NCI-H2196 (cell line): ENCODE measurements around the gene RAB41.
"Not testable (repeated sequence)": the region's sequence is repeated elsewhere in the genome, so short reads cannot be mapped to it uniquely, and the experiment has no call there.

Experiments
- DNase-seq: peaks from one replicate; lab custom pipeline; 2025; ENCODE audit not compliant: unreplicated experiment; lab: John Stamatoyannopoulos, UW

The RAB41 gene

DNA sequence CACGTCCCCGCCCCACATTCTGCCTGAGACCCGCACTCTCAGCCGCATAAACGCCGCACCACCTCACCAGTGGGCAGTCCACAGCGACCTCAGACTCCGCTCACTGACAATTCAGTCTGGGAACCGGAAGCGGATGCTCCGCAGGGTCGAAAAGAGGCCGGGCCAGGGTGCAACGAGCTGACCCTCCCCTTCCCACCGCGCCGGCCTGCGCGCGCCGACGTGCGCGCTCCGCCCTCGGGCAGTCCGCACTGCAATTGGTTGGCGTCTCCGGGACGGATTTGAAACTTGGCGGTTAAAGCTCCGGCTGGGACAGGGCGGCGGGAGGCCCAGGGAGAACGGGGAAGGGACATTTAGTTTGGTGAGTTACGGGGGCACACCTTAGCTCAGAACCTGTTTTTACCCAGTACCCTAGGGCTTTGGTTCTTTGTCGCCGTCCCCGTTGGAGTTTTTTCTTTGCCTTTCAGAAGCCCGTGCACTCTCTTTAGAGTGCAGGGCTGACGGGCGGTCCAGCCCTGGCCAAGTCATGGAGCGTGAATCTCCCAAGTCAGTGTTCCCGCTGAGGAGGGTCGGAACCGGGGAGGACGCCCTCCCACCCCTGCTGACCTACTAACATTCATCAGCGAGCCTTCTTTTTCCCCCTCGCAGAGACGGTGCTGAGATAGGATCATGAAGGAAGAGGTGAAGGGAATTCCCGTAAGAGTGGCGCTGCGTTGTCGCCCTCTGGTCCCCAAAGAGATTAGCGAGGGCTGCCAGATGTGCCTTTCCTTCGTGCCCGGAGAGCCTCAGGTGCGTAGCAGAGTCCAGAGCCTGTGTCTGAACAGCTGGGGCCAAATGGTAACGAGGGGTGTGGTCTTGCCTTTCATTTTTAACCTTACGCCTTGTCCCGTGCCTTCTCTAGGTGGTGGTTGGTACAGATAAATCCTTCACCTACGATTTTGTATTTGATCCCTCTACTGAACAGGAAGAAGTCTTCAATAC is 8.1 kb downstream of the RAB41 start, which contains the start of the genes KIF4A and PDZD11:
Gene KIF4A, plus strand, starts transcription at position 312 of the 978 bp plus-strand sequence. Its CDS starts 355 bp downstream, at position 667.
Gene PDZD11, minus strand, starts transcription at position 135 of the 978 bp plus-strand sequence. CDS start 586 bp downstream, outside the sequence.
- DNase-seq: peak; percentile 78

DNA sequence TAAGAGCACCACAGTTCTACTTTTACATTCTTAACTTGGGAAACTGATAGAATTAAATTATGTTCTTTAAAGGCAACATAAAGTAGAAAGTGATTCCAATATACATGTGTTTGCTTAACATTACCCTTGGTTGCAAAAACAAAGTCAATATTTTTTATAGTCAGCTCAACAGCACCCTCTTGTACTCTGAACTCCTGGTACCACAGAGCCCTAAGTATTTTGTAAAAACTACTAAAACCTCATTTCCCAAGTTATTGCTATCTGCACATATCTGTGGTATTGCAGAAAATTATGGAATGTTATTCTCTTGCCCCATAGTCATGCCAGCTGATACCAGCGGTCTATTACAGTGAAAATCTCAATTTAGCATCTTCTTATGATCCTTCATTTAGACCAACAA is 10.8 kb downstream of the RAB41 start:
- no peak for DNase-seq

DNA sequence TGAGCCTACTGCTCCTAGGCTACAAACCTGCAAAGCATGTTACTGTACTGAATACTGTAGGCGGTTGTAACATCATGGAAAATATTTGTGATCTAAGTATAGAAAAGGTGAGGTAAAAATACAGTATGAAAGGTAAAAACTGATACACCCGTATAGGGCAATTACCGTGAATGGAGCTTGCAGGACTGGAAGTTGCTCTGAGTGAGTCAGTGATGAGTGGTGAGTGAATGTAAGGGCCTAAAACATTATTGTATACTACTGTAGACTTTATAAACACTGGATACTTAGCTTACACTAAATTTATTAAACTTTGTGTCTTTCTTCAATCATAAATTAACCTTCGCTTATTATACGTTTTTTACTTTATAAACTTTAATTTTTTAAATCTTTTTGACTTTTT is 11.6 kb downstream of the RAB41 start:
- DNase-seq: no peak

DNA sequence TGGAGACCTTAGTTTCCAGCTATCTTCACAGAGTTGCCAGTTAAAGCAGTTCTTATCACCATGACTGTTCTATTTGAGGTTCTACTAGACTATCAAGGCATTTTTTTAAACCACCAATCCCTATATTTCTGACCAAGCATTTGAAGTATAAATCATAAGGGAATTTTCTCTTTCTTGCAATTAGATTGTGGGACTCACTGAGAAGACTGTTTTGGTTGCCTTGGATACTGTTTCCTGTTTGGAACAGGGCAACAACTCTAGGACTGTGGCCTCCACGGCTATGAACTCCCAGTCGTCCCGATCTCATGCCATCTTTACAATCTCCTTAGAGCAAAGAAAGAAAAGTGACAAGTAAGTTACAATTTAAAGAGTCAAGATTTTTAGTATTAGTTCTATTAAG is 19.7 kb downstream of the RAB41 start:
- DNase-seq: no peak

DNA sequence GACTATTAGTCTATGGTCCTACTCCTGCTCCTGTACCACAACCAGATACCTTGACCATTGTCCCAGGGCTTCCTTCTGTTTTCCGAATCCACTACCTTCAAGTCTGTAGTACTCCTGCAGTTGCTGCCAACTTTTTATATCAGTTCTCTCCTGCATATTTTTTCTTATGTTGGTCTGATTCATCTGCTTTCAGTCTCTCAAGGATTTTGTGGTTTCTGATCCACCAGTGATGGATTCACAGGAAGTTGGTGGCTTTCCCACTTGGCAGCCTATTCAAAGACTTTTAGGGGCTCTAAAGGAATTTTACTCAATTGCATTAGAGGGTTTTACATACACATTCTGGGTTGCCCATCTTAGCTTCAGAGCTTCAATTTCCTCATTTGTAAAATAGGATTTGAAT is 31.5 kb downstream of the RAB41 start:
- DNase-seq: no peak

DNA sequence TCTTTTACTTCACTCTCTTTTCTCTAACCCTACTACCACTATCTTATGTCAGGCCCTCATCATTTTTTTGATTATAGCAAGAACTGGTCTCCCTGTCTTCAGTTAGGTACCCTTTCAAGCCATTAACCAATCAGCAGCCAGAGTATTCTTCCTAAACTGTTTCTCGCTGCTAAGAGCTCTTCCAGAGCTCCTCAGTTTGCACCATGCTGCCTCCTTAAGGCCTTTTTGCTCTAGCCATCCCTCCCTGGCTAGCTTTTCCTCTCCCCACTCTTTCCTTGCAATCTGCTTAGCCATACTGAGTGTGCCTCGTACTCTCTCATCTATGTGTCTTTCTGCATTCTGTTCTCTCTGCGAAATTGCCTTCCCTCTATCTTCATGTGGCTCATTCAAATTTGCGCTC is 40.8 kb downstream of the RAB41 start:
- no peak for DNase-seq

DNA sequence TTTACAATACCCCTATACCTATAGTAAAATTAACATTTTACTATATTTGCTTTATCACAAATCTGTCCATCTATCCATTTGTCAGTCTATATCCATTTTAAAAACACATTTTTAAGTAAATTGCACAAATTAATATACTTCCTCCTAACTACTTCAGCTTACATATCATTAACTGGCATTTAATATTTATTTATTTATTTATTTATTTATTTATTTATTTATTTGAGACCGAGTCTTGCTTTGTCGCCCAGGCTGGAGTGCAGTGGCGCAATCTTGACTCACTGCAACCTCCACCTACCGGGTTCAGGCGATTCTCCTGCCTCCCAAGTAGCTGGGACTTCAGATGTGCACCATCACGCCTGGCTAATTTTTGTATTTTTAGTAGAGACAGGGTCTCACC is 41.7 kb downstream of the RAB41 start:
- DNase-seq: not testable (repeated sequence)

DNA sequence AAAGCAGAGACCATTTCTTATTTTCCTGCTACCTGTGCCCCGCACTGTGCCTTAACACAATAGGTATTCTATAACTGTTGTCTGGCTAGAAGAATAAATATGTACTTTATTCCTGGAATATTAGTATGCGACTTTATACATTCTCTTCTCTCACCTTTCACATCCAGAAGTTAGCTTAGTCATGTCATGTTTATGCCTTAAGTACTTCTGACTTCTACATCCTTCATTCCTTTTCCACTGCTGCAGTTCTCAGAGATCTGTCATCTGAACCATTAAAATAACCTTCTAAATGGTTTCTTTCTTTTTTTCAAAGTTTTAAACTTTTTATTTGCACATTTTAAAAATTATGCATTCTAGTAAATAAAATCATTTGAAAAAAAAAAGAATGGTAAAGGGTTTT is 42.4 kb downstream of the RAB41 start:
- DNase-seq: no peak

DNA sequence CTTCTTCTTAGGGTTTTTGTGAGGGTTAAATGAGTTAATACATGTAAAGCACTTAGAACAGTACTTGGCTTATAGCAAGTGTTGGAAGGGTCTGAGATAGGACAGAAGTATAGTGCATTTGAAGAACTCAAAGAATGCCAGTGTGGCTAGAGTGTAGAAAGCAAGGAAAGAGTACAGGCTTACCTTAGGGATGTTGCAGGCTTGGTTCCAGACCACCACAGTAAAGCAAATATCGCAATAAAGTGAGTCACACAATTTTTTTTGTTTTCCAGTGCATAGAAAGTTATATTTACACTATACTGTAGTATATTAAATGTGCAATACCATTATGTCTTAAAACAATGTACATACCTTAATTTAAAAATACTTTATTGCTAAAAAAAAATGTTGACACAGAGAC is 49.2 kb downstream of the RAB41 start:
- DNase-seq: no peak

DNA sequence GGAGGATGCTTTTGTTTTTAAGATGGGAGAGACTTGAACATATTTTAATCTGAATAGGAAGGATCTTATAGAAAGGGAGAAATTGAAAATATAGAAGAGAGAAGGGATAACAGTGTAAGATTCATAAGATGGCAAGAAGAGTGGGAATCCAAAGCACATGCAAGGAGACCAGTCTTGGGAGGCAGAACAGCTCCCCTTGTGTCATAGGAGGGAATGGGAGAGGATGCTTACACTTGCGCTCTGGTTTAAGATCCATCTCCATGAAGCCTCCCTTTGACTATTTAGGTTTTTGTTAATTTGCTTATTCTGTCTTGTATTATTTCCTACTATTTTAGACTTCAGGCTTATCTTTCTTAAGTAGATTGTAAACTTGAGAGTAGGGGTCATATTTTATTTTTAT is 50.6 kb downstream of the RAB41 start:
- DNase-seq: no peak
